Subcutaneous abdominal adipose tissue (tissue), 5 donors: Measurements from ENCODE around the gene UBTD2.
"Not testable (repeated sequence)": the region's sequence is repeated elsewhere in the genome, so short reads cannot be mapped to it uniquely, and the experiment has no call there.

Source experiments
- H3K27ac ChIP-seq: one replicate; pipeline ENCODE4 v1.7.0; 2013; ENCODE audit warnings: low read depth, mild to moderate bottlenecking, inconsistent platforms, low read length, moderate library complexity
- H3K27me3 ChIP-seq, 5 donors: one replicate each; pipeline ENCODE4 v1.7.0; 2013; ENCODE audit warnings: low read length in 5 of 5, inconsistent platforms in 1 of 5; ENCODE audit not compliant: control insufficient read depth in 5 of 5, insufficient read depth in 4 of 5
- H3K36me3 ChIP-seq, 5 donors: one replicate each; pipeline ENCODE4 v1.7.0; 2013; ENCODE audit warnings: low read length in 5 of 5; ENCODE audit not compliant: control insufficient read depth in 5 of 5, insufficient read depth in 5 of 5
- H3K4me1 ChIP-seq, 5 donors: one replicate each; pipeline ENCODE4 v1.7.0; 2013; ENCODE audit warnings: low read length in 5 of 5, mild to moderate bottlenecking in 3 of 5, moderate library complexity in 1 of 5; ENCODE audit not compliant: control insufficient read depth in 5 of 5, insufficient read depth in 5 of 5
- H3K4me3 ChIP-seq, 5 donors: one replicate each; pipeline ENCODE4 v1.7.0; 2013; ENCODE audit warnings: low read length in 5 of 5, low read depth in 1 of 5
- H3K9ac ChIP-seq, 5 donors: one replicate each; pipeline ENCODE4 v1.7.0; 2013; ENCODE audit warnings: low read length in 5 of 5, mild to moderate bottlenecking in 4 of 5, moderate library complexity in 3 of 5
- H3K9me3 ChIP-seq, 5 donors: one replicate each; pipeline ENCODE4 v1.7.0; 2013; ENCODE audit warnings: low read length in 5 of 5; ENCODE audit not compliant: control insufficient read depth in 5 of 5
- donor health status: healthy.
- donor health status: healthy.
- donor health status: healthy.
- donor health status: healthy.
- donor health status: healthy.

UBTD2 gene

DNA sequence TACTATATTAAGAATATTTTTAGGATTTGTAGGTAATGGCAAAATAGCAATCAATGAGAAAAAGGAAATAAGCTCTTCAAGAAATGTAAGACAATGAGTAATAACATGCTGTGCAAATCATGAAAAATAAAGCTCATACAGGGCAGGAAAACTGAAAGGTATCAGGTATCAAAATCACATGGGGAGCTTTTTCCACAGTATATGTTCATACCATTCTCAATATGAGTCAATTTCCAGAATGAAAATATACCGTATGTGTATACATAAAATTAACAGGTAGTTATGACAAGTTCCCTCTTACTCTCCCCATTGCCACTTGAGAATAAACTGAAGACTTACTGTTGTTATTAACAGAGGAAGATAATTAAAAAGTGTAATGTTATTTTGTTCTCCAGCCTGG is 53.7 kb downstream of the UBTD2 start:
- peaks cover 8 to 32% (median 18%) of the 10 kb centered on the region in 5 donors for H3K36me3 ChIP-seq
- no peaks in the 10 kb centered on the region for H3K27me3 ChIP-seq
- no peak overlapping the region for H3K4me3 ChIP-seq
- no peak overlapping the region for H3K9ac ChIP-seq
- no peaks in the 10 kb centered on the region for H3K9me3 ChIP-seq
- H3K4me1 ChIP-seq = no peaks in the 10 kb centered on the region
- no peak overlapping the region for H3K27ac ChIP-seq

- no peak overlapping the region for H3K27ac ChIP-seq
- H3K9ac ChIP-seq = no peak overlapping the region
- no peaks in the 10 kb centered on the region for H3K9me3 ChIP-seq
- no peaks in the 10 kb centered on the region for H3K27me3 ChIP-seq
- no peak overlapping the region for H3K4me3 ChIP-seq
- H3K4me1 ChIP-seq = no peaks in the 10 kb centered on the region
- peaks cover 3 to 14% (median 7%) of the 10 kb centered on the region in 5 donors for H3K36me3 ChIP-seq
Observed at GRCh38 chr5:172224996-172225395, 58.6 kb downstream of the UBTD2 start.

- Histone ChIP-seq H3K9ac (no peak overlapping the region), H3K27me3 (no peaks in the 10 kb centered on the region)
Observed at GRCh38 chr5:172223901-172224873, 59.4 kb downstream of the UBTD2 start.

DNA sequence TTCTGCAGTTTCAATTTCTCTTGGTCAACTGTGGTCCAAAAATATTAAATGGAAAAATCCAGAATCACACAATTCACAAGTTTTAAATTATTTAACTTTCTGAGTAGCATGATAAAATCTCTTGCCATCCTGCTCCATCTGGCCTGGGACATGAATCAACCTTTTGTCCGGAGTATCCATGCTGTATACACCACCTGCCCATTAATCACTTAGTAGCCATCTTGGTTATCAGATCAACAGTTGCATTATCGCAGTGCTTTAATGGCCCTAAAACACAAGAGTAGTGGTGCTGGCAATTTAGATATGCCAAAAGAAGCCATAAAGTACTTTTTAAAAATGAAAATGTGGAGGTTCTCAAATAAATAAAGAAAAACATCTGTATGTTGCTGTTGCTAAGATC is 64.3 kb downstream of the UBTD2 start:
- H3K4me3 ChIP-seq = no peak overlapping the region
- H3K9ac ChIP-seq = no peak overlapping the region
- H3K9me3 ChIP-seq = no peaks in the 10 kb centered on the region
- H3K36me3 ChIP-seq = peaks cover 0 to 11% (median 5%) of the 10 kb centered on the region in 5 donors
- H3K27me3 ChIP-seq = no peaks in the 10 kb centered on the region
- H3K27ac ChIP-seq = no peak overlapping the region
- no peaks in the 10 kb centered on the region for H3K4me1 ChIP-seq

More at GRCh38 chr5:172223901-172224873, 59.4 kb downstream of the UBTD2 start:
- no peak overlapping the region for H3K4me3 ChIP-seq
- H3K9me3 ChIP-seq = no peaks in the 10 kb centered on the region
- H3K4me1 ChIP-seq = no peaks in the 10 kb centered on the region
- peaks cover 3 to 14% (median 5%) of the 10 kb centered on the region in 5 donors for H3K36me3 ChIP-seq
- no peak overlapping the region for H3K27ac ChIP-seq

GRCh38 chr5:172216345-172216744 is 67.2 kb downstream of the UBTD2 start:
- Histone ChIP-seq H3K9ac (no peak overlapping the region), H3K9me3 (no peaks in the 10 kb centered on the region), H3K4me1 (no peaks in the 10 kb centered on the region), H3K36me3 (peaks cover 9 to 20% (median 12%) of the 10 kb centered on the region in 5 donors), H3K4me3 (no peak overlapping the region), H3K27me3 (no peaks in the 10 kb centered on the region), H3K27ac (no peak overlapping the region)

DNA sequence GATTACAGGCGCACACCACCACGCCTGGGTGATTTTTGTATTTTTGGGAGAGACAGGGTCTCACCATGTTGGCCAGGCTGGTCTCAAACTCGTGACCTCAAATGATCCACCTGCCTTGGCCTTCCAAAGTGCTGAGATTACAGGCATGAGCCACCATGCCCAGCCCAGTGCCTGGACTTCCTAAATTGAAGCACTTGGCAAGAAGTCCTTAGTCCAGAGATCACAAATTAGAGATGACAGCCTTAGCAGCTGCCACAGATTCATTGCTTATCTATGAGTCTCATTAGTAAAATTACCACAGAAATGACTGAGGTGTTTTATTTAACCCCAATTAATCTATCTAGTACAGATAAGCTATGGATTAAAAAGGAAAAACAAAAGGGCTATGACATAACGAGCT is 70.4 kb downstream of the UBTD2 start:
- Histone ChIP-seq H3K4me3 (no peak overlapping the region), H3K9ac (no peak overlapping the region), H3K9me3 (no peaks in the 10 kb centered on the region), H3K27ac (no peak overlapping the region), H3K27me3 (no peaks in the 10 kb centered on the region), H3K4me1 (no peaks in the 10 kb centered on the region), H3K36me3 (peaks cover 13 to 26% (median 23%) of the 10 kb centered on the region in 5 donors)

DNA sequence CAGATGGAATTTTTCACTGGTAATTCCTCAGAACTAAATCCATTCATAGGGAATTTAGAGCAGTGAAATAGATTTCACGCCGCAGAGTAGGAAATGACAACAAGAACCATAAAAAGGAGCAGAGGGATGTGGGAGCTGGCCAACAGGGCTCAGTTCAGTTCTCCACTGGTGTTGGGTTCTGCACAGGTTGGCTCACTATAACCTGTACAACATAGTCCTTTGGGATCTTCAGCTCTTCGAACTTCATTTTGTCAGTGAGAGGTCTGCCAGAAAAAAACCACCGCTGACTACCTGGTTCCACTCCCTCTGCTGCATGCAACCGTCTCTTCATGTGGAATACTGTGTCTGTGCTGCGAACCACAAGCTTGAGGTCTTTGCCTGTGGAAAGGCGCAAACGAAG is 71.9 kb downstream of the UBTD2 start:
- Histone ChIP-seq H3K27ac (no peak overlapping the region), H3K27me3 (no peaks in the 10 kb centered on the region), H3K4me3 (no peak overlapping the region), H3K4me1 (peaks cover 0 to 1% (median 0%) of the 10 kb centered on the region in 5 donors), H3K9ac (no peak overlapping the region), H3K36me3 (peaks cover 13 to 23% (median 19%) of the 10 kb centered on the region in 5 donors), H3K9me3 (no peaks in the 10 kb centered on the region)

DNA sequence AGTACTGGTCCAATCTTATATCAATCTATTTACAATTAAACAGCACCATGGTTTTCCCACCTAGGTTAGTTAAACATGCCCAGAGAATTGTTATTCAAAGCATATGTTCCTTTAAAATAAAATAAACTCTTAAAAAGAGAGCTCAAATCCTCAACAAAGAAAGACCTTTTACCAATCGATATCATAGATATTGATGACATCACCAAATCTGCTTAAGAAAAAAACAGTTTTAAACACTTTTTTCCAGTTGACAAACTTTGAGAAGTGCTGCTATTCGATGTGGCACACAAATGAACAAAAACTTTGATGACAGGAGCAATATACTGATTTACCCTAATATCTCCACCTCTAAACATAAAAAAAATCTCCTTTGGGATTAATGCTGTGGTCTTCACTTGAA is 73.8 kb downstream of the UBTD2 start:
- Histone ChIP-seq H3K27me3 (no peaks in the 10 kb centered on the region), H3K4me1 (peaks cover 0 to 2% (median 0%) of the 10 kb centered on the region in 5 donors), H3K4me3 (no peak overlapping the region), H3K9me3 (no peaks in the 10 kb centered on the region), H3K36me3 (peaks cover 13 to 21% (median 19%) of the 10 kb centered on the region in 5 donors), H3K27ac (no peak overlapping the region), H3K9ac (no peak overlapping the region)

DNA sequence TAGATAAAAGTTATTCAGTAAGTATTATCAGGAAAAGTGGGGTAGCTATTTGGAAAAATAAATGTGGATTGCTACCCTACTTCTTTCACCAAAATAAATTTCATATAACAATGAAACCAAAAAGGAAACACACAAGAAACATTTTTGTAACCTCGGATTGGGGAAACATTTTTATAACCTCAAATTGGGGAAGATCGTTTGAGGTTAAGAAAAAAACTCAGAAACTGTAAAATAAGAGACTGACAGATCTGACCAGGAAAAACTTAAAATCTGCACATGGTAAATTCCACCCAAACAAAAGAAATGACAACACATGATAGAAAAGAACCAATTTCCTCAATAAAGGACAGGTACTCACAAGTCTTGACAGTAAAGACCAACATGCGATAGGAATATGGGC is 76.1 kb downstream of the UBTD2 start:
- Histone ChIP-seq H3K9me3 (no peaks in the 10 kb centered on the region), H3K9ac (no peak overlapping the region), H3K4me1 (peaks cover 0 to 2% (median 0%) of the 10 kb centered on the region in 5 donors), H3K27ac (no peak overlapping the region), H3K4me3 (no peak overlapping the region), H3K27me3 (no peaks in the 10 kb centered on the region), H3K36me3 (peaks cover 13 to 21% (median 19%) of the 10 kb centered on the region in 5 donors)

DNA sequence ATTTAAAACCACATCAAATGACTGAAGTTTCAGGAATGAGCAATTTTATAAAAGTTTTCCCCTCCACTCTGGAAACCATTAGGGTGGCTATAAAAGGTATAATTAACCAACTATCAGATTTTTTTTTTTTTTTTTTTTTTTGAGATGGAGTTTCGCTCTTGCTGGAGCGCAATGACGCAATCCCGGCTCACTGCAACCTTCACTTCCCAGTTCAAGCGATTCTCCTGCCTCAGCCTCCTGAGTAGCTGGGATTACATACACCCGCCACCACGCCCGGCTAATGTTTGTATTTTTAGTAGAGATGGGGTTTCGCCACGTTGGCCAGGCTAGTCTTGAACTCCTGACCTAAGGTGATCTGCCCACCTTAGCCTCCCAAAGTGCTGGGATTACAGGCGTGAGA is 77.6 kb downstream of the UBTD2 start:
- H3K27ac ChIP-seq, H3K36me3 ChIP-seq, H3K4me1 ChIP-seq, H3K27me3 ChIP-seq, H3K9me3 ChIP-seq, H3K4me3 ChIP-seq, H3K9ac ChIP-seq: not testable (repeated sequence)
